Pancreas (tissue), 10 donors: Measurements from ENCODE around the gene LCN15. TPM values are rescaled to one million over a fixed set of nuclear protein-coding genes. Genes with fewer than 3 reads are reported as not detected.
A peak's percentile ranks its signal among the peaks of the same experiment; 100 is the strongest.
"Not testable (repeated sequence)": the region's sequence is repeated elsewhere in the genome, so short reads cannot be mapped to it uniquely, and the experiment has no call there.

Experiments
- ATAC-seq, 4 donors: fragments of 200-7000 bp; cut with Tn5 transposase; one replicate each; pipeline versions ENCODE4 v1.8.0 to v1.9.1; 2020; ENCODE audit warnings: mild to moderate bottlenecking in 4 of 4, moderate library complexity in 4 of 4
- DNase-seq, 6 donors: peaks; one replicate each; pipeline ENCODE4 v3.0.0-alpha.2; 2020
- FAIRE-seq: peaks from 2 replicates; lab custom pipeline; 2012; peaks lifted over from hg19 to GRCh38; lab: Jason Lieb, UNC
- H3K27ac ChIP-seq, 4 donors: fragments of 200-600 bp; sonication (generic); 1 replicate in 3 of 4; 2 replicates in 1 of 4; pipeline versions ENCODE4 v1.5.0 to v1.8.0; 2020
- H3K27me3 ChIP-seq, 4 donors: fragments of 200-600 bp; one replicate each; pipeline ENCODE4 v1.8.0; 2021
- H3K36me3 ChIP-seq, 3 donors: fragments of 200-600 bp; sonication (generic) in 1 of 3; one replicate each; pipeline versions ENCODE4 v1.5.0 to v1.8.0; 2020 to 2021
- H3K4me1 ChIP-seq, 3 donors: fragments of 200-600 bp; one replicate each; pipeline ENCODE4 v1.8.0; 2021
- H3K4me3 ChIP-seq, 4 donors: fragments of 200-600 bp; sonication (generic) in 2 of 4; one replicate each; pipeline versions ENCODE4 v1.5.0 to v1.8.0; 2020 to 2021
- H3K9me3 ChIP-seq, 4 donors: fragments of 200-600 bp; one replicate each; pipeline ENCODE4 v1.8.0; 2021
- CTCF ChIP-seq, 4 donors: fragments of 200-600 bp; sonication (generic) in 3 of 4; IDR thresholded peaks; one replicate each; pipeline versions ENCODE4 v1.5.0 to v1.8.0; 2021; ENCODE audit warnings: antibody characterized with exemption in 4 of 4
- WGBS, 2 donors: extraction: QIAGEN DNeasy Blood & Tissue Kit; methylation state at CpG; one replicate each; pipeline ENCODE4 v1.1.7; 2013; 5-methylcytosine and 5-hydroxymethylcytosine counted together
- intact Hi-C, 3 donors: fragments of 100-400 bp; cut with DNase I; formaldehyde crosslinking; loops; one replicate each; pipeline versions ENCODE4 v1.11.1 to v1.14.2; 2022
- polyA plus RNA-seq, 2 donors: library from polyadenylated mRNA; stranded (reverse); fragments of 200-250 nt; gene quantifications; one replicate each; pipeline ENCODE4 v1.2.3, GENCODE V29; 2013
- total RNA-seq, 6 donors: library from RNA; stranded (reverse); fragmentation: NEBNext Ultra II Directional in 4 of 6; extraction: Animal tissue kit (Norgen Biotek cat#: 25700) in 4 of 6; gene quantifications; one replicate each; pipeline versions ENCODE4 v1.2.1 to v1.2.4, GENCODE V29; 2021 to 2023
- donor health status: healthy with polysubstance abuse.
- donor health status: DM: no; HTN: no; CAD: no; lungs with moderate emphysema.
- donor health status: DM: no; HTN: no; CAD: no.
- donor health status: control.
- donor health status: control.
- donor health status: Bipolar disorder and iron deficiency.
- donor health status: DM: yes; HTN: yes; CAD: no.
- donor health status: DM: no; HTN: no; CAD: no.
- donor health status: DM: no; HTN: no; CAD: no.
- donor health status: DM: yes; HTN: yes; CAD: no.

Gene LCN15
- total and polyA plus RNA-seq, 8 donors: not detected

GRCh38 chr9:136799079-136799853 is 34.9 kb upstream of the LCN15 start:
- Histone ChIP-seq H3K9me3 (no peaks in the 10 kb centered on the region), H3K4me1 (peaks cover 29 to 34% (median 32%) of the 10 kb centered on the region in 3 donors), H3K36me3 (no peaks in the 10 kb centered on the region), H3K27me3 (no peaks in the 10 kb centered on the region), H3K4me3 (peak overlapping the region in 3 of 4 donors; percentile 16 to 50 (median 40)), H3K27ac (peak overlapping the region; percentile 69 to 87 (median 77))
- ATAC-seq (peak; percentile 57 to 73 (median 68)), DNase-seq (peak; percentile 84 to 96 (median 86)), FAIRE-seq (no peak)
- intact Hi-C loops: loop anchor here in 2 of 3 donors (10.0 kb wide), 2 partner anchors 46 to 146 kb away; partner anchors contain the start of genes AJM1 (in 1 of the 2), C8G (in 1 of the 2), FBXW5 (in 1 of the 2) and PHPT1 (in 1 of the 2)
- 4 to 5% methylated on average over 34 to 35 of the region's 35 CpGs for WGBS, 2 donors
- TF ChIP-seq CTCF (IDR thresholded peaks at IDR 0.05): no peak

GRCh38 chr9:136798708-136799078 is 34.4 kb upstream of the LCN15 start:
- Histone ChIP-seq H3K27me3 (no peaks in the 10 kb centered on the region), H3K4me3 (peak overlapping the region in 2 of 4 donors; percentile 40 to 50), H3K9me3 (no peaks in the 10 kb centered on the region), H3K27ac (peak overlapping the region; percentile 69 to 87 (median 77)), H3K36me3 (no peaks in the 10 kb centered on the region), H3K4me1 (peaks cover 29 to 34% (median 32%) of the 10 kb centered on the region in 3 donors)
- intact Hi-C loops: loop anchor here in 2 of 3 donors (10.0 kb wide), 2 partner anchors 46 to 146 kb away; partner anchors contain the start of genes AJM1 (in 1 of the 2), C8G (in 1 of the 2), FBXW5 (in 1 of the 2) and PHPT1 (in 1 of the 2)
- no peak for FAIRE-seq
- WGBS, 2 donors: 43 to 48% methylated on average over 5 to 6 of the region's 6 CpGs
- no peak for DNase-seq
- TF ChIP-seq CTCF (IDR thresholded peaks at IDR 0.05): no peak
- no peak for ATAC-seq

- WGBS, 2 donors: 2 to 3% methylated on average over 10 of the region's 10 CpGs
- not testable (repeated sequence) for H3K4me3 ChIP-seq, ATAC-seq, H3K9me3 ChIP-seq, H3K36me3 ChIP-seq, H3K27me3 ChIP-seq, FAIRE-seq
- intact Hi-C loops: loop anchor here in 2 of 3 donors (10.0 kb wide), 2 partner anchors 48 to 148 kb away; partner anchors contain the start of genes AJM1 (in 1 of the 2), C8G (in 1 of the 2), FBXW5 (in 1 of the 2) and PHPT1 (in 1 of the 2)
- H3K4me1 ChIP-seq: peaks cover 39 to 45% (median 43%) of the 10 kb centered on the region in 3 donors
- DNase-seq: peak in 2 of 6 donors; percentile 49 to 61
- H3K27ac ChIP-seq: peak overlapping the region in 1 of 4 donors; percentile 50
Measured at GRCh38 chr9:136796775-136797347, 32.5 kb upstream of the LCN15 start.

- TF ChIP-seq CTCF (IDR thresholded peaks at IDR 0.05): no peak
- Histone ChIP-seq H3K4me1 (peaks cover 39 to 45% (median 43%) of the 10 kb centered on the region in 3 donors), H3K9me3 (no peaks in the 10 kb centered on the region), H3K36me3 (no peaks in the 10 kb centered on the region), H3K4me3 (no peak within 1 kb of the TSS), H3K27ac (peak within 1 kb of the TSS in 1 of 4 donors; percentile 50), H3K27me3 (no peaks in the 10 kb centered on the region)
- FAIRE-seq (no peak), DNase-seq (peak in 2 of 6 donors; percentile 45 to 48), ATAC-seq (no peak)
- WGBS, 2 donors: 39 to 43% methylated on average over 5 of the region's 5 CpGs
- intact Hi-C loops: loop anchor here in 2 of 3 donors (10.0 kb wide), 2 partner anchors 48 to 148 kb away; partner anchors contain the start of genes AJM1 (in 1 of the 2), C8G (in 1 of the 2), FBXW5 (in 1 of the 2) and PHPT1 (in 1 of the 2)
Measured at GRCh38 chr9:136796238-136796774, 32.0 kb upstream of the LCN15 start, which contains the start of gene CCDC183. TSS of gene CCDC183 (plus strand) at chr9:136796338. CDS start at chr9:136796398, 60 bp downstream.

GRCh38 chr9:136795000-136795348 is 30.7 kb upstream of the LCN15 start:
- 75 to 85% methylated on average over 6 of the region's 6 CpGs for WGBS, 2 donors
- Histone ChIP-seq H3K27me3 (no peaks in the 10 kb centered on the region), H3K27ac (no peak overlapping the region), H3K36me3 (no peaks in the 10 kb centered on the region), H3K9me3 (no peaks in the 10 kb centered on the region), H3K4me3 (no peak overlapping the region), H3K4me1 (peaks cover 45 to 50% (median 47%) of the 10 kb centered on the region in 3 donors)
- FAIRE-seq: no peak
- no peak for TF ChIP-seq CTCF (IDR thresholded peaks at IDR 0.05)
- ATAC-seq: no peak
- intact Hi-C loops: loop anchor here in 2 of 3 donors (10.0 kb wide), 2 partner anchors 50 to 150 kb away; partner anchors contain the start of genes AJM1 (in 1 of the 2), C8G (in 1 of the 2), FBXW5 (in 1 of the 2) and PHPT1 (in 1 of the 2)
- DNase-seq: no peak
